GM19397 (cell line): ENCODE measurements around the gene BUB1B.
"Not testable (repeated sequence)": the region's sequence is repeated elsewhere in the genome, so short reads cannot be mapped to it uniquely, and the experiment has no call there.

Experiments
- ATAC-seq: cut with Tn5 transposase; IDR thresholded peaks from one replicate; pipeline ENCODE4 v1.9.1; 2021; ENCODE audit warnings: mild to moderate bottlenecking, moderate library complexity; ENCODE audit not compliant: unreplicated experiment

The BUB1B gene

GRCh38 chr15:40136470-40137302 lies 24.2 kb upstream of the BUB1B start:
- ATAC-seq: no peak

- ATAC-seq: no peak
Measured at GRCh38 chr15:40137303-40138200, 23.3 kb upstream of the BUB1B start.

GRCh38 chr15:40138201-40138570 lies 22.7 kb upstream of the BUB1B start:
- ATAC-seq: not testable (repeated sequence)

GRCh38 chr15:40142428-40142827 lies 18.4 kb upstream of the BUB1B start:
- ATAC-seq: no peak

DNA sequence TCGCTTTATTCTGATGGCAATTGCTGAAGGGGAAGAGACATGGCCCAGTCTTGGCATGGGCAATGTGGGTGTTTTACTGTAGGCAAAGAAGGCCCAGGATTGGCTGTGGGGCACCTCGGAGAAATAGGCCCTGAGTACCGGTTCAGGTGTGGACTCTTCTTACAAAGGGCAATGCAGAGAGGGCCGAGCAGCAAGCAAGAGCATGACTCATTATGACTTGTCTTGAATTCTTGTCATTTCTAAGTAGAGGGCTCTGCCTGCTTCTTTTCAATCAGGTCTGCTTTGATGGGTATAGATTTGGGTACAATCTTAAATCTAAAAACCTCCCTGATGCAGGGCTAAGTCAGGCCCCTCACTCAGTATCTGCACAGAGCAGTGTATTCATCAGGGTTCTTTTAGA lies 14.8 kb upstream of the BUB1B start:
- ATAC-seq: no peak

GRCh38 chr15:40149339-40149738 lies 11.5 kb upstream of the BUB1B start:
- no peak for ATAC-seq

DNA sequence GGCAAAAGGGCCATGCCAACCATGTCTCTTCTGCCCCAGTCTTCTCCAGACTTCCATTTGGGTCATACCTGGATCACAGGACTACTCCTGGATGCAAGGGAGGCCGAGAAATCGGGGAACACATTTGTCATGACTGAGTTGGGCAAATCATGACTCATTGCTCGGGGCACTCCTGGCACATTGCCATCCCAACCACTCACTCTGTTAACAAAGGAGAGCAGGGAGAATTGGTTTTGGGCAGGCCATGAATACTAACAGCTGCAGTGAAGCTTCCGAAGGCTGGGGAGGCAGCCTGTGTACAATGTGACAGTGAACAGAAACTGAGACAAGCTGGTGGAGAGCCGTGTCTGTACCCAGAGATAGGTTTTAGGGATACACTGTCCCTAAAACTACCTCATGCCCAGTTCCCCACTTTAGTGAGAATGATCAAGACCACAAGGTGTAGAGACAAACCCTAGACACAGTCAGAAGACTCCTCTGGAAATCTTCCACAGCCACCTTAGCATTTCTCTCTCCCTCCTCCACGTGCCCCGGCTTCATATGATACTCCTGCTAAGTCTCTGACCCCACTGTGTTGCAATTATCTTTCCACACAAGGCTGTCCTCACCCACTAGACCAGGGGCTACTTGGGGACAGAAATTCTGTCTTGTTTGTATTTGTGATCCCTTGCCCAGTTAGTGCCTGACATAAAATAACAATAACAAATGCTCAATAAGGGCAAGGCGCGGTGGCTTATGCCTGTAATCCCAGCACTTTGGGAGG lies 10.5 kb upstream of the BUB1B start:
- no peak for ATAC-seq

- ATAC-seq: no peak
Measured at GRCh38 chr15:40151499-40151898, 9.4 kb upstream of the BUB1B start.

DNA sequence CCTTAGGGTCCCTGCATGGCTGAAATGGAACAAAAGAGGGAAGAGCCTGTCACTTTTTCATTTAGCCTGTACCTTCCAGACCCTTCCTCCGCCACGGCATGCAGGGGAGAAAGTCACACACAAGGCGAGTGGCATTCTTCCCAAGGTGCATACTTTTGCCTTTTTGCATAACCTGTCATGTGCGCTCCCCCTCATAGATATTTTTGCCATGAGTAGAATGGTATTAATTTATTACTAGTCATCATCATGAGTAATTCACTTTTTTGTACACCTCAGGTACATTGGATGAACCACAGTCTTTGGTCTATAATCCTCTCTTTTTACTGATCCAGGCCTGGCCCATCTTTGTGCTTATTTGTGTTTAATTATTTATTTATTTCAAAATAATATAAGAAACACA lies 8.9 kb upstream of the BUB1B start:
- ATAC-seq: no peak

- ATAC-seq: not testable (repeated sequence)
Measured at GRCh38 chr15:40154821-40155220, 6.0 kb upstream of the BUB1B start.

GRCh38 chr15:40155270-40155910 lies 5.5 kb upstream of the BUB1B start:
- no peak for ATAC-seq

GRCh38 chr15:40157778-40158447 lies 3.0 kb upstream of the BUB1B start:
- ATAC-seq: no peak

DNA sequence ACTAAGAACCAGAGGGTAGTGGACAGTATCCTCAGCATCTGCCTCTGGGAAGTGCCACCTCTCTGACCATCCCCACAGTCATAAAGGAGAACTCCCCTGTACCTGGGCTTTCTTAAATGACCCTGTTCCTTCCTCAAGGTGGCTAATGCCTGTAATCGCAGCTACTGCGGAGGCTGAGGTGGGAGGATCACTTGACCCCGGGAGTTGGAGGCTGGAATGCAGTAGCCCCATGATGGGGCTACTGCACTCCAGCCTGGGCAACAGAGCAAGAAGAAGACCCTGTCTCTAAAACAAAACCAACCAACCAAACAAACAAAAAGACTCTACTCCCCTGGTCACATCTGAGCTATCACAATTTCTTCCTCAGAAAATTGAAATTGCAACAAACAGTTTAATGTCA lies 848 bp upstream of the BUB1B start:
- no peak for ATAC-seq

DNA sequence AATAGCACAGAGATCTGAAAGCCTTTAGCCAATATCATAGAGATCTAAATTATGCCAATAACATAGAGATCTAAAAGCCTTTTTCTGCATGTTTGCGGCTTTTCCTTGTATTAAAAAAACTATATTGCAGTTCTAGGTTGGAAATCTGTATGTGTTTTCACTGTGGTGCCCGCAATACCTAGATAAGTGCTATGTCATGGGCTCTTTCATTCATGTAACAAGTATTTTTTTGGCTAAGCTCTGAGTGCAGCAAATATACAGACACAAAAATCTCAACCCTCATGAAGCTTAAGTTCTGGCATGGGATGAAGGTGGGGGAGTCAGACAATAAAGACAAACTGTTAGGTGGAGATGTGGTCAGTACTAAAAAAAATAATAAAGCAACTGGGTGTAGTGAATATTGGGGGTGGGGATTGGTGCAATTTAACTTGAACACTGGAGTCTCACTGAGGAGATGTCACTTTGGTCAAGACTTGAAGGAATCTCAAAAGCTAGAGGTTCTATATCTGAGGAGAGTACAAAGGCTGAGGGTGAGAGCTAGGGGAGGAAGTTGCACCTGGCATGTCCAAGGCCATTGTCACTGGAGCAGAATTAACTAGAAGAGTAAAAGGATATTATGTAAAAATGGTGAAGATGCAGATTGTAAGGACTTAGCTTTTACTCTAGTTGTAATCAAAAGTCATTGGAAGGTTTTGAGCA lies 973 bp downstream of the BUB1B start:
- ATAC-seq: no peak

DNA sequence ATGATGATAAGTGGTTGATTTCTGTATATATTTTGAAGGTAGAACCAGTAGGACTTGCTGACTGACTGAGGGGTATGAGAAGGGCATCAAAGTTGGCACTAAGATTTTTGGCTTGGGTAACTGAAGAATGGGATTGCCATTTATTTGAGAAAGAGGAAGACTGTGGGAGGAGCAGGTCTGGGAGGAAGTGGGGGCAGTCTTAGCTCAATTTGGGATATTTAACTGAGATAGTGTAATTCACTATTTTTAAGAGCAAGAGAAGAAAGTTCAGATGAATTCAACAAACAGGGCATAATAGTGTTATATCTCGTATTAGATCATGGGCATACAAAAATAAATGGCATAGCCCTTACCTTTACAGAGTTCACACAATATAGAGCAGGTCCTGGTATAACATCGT lies 1.7 kb downstream of the BUB1B start:
- ATAC-seq: no peak

GRCh38 chr15:40163657-40164416 lies 3.0 kb downstream of the BUB1B start:
- ATAC-seq: no peak

- ATAC-seq: not testable (repeated sequence)
Measured at GRCh38 chr15:40167374-40167773, 6.5 kb downstream of the BUB1B start.

DNA sequence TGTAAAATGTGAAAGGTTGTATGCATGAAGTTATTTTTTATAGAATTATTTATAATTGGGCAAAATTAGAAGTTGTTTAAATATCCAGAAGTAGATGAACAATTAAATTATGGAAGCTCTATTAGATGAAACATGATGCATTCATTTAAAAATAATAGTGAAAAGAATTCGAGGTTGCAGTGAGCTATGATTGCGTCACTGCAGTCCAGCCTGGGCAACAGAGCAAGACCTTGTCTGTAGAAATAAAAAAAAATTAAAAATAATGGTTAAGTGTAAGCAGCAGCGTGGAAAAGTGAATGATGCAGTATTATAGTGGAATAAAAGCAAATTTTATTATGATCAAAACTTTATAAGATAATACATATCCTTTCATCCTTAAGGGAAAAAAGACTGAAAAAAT lies 14.3 kb downstream of the BUB1B start:
- ATAC-seq: no peak
